Inflammatory macrophage treated with lipopolysaccharide for 1 hour (primary cell): ENCODE data around the gene MIER2.
"Not testable (repeated sequence)": the region's sequence is repeated elsewhere in the genome, so short reads cannot be mapped to it uniquely, and the experiment has no call there.

Source experiments
- DNase-seq, 2 donors: peaks; one replicate each; pipeline ENCODE4 v3.0.0-alpha.2; 2020 to 2022

The MIER2 gene

DNA sequence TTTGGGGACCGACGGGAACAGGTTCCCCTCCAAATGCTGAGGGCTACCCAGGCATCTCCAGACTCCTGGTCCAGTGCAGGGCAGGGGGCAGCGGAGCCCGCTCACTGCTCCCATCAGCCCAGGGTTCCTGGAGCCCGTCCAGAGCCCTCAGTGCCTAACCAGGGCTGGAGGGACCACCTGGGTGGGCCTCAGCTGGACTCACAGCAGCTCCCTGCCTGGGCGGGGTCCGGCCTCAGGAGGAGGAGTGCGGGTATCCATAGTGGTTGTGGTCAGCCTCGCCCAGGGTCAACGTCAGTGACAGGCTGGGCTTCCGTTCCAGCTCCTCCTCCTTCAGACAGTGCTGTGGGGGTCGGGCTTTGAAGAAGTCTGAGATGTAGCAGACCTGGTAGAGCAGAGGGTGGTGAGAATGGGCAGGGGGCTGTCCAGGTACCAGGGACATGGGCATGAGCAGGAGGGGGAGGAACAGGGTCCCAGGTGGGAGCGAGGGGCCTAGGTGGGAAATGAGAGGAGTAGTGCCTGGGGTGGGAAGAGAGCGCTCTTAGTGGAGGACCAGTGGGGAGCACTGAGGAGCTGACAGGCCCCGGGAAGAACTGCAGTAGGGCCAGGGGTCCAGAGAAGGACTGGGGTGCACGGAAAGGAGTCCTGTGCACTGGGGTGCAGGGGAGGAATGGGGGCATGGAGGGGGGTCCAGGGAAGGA, 63.3 kb downstream of the MIER2 start:
- DNase-seq, result no peak

GRCh38 chr19:280541-281009, 64.0 kb downstream of the MIER2 start:
- DNase-seq, result no peak

- no peak for DNase-seq
Observed at GRCh38 chr19:279656-280055, 64.9 kb downstream of the MIER2 start.

DNA sequence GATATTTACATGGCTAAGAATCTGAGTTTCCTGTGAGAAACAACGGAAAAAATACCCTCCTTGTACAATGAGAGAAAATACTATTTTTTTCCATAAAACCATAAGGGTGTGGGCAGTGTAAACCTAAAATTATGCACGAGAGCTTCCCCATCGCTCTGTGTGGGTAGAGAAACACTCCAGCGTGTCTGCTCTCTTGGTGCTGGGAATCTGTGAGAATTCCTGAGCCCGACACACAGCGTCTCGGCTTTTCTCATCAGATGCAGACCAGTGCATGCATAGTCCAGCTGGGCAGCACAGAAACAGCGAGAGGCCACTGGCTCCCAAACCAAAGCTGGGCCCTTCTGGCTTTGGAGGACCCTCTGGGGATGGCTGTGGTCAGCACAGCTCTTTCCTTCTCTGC, 65.4 kb downstream of the MIER2 start:
- no peak for DNase-seq

DNA sequence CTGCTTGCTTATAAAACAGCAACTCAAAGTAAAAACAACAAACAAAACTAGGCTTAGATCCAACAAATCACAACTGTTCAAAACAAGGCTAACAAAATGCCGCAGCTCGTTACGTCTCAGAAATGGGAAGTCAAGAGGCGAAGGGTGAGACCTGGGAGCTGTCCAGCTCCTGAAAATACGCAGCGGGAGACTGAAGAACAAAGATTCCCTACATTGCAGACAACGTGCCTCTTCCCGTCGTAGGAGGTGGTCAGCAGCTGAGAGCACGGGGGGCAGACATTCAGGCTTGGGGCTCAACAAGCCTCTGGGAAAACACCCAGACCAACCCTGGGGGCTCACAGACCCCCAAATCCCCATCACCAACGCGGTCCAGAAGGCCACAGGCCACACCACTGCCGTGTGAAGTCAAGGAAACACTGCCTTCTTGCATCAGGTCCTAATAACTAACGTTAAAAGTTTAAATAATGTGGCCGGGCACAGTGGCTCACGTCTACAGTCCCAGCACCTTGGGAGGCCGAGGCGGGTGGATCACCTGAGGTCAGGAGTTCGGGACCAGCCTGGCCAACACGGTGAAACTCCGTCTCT, 66.9 kb downstream of the MIER2 start:
- DNase-seq, result no peak

- no peak for DNase-seq
Observed at GRCh38 chr19:277131-277530, 67.5 kb downstream of the MIER2 start.

DNA sequence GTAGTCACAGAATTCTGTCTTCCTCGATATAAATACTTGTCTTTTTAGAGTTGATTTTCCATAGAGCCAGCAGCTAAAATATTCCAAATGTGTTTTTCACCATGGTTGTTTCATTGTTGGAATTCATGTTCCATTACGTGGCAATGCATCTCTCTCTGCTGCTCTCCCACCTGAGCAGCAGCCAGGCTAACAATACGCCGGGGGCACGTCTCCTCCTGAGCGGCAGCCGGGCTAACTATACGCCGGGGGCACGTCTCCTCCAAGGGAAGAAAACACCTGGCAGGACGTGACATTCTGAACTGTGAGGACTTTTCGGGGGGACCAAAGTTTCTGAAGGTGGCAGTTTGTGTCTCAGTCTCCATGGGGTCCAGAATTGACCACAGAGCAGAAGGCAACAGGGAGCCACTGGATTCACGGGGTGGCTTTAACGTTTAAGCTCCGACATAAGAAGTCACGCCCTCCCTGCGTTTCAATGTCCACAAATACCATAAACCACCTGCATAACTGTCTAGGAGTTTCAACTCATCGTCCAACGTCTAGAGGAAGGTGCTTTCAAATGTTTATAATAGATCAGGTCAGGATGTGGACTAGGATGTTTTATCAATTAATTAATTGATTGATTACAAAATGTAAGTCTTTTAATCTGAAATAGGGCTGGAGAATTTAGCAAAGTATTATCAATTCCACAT, 68.5 kb downstream of the MIER2 start:
- no peak for DNase-seq

DNA sequence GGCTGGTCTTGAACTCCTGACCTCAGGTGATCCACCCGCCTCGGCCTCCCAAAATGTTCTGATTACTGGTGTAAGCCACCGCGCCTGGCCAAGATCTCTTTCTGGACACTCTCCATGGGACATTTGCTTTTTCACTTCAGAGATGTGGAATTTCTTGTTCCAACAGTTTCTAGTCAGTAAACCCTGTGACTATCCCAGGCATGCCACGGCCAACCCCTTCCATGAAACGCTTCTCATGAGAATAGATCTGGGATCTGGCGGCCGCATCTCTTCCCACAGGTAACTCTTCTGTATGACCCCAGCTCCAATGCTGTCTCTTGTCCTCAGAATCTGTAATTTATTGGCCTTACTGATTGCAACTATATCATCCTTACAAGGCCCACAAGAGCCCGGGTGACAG, 69.6 kb downstream of the MIER2 start:
- no peak for DNase-seq

DNA sequence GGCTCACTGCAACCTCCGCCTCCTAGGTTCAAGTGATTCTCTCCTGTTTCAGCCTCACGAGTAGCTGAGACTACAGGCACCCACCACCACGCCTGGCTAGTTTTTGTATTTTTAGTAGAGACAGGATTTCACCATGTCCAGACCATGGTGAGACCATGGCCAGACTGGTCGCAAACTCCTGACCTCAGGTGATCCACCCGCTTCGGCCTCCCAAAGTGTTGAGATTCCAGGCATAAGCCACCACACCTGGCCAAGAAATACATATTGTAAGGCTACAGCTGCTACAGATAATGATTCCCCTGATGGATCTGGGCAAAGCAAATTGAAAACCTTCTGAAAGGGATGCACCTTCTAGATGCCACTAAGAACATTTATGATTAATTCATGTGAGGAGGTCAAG, 71.2 kb downstream of the MIER2 start:
- DNase-seq, result no peak

GRCh38 chr19:271856-272255, 72.7 kb downstream of the MIER2 start:
- DNase-seq, result no peak

DNA sequence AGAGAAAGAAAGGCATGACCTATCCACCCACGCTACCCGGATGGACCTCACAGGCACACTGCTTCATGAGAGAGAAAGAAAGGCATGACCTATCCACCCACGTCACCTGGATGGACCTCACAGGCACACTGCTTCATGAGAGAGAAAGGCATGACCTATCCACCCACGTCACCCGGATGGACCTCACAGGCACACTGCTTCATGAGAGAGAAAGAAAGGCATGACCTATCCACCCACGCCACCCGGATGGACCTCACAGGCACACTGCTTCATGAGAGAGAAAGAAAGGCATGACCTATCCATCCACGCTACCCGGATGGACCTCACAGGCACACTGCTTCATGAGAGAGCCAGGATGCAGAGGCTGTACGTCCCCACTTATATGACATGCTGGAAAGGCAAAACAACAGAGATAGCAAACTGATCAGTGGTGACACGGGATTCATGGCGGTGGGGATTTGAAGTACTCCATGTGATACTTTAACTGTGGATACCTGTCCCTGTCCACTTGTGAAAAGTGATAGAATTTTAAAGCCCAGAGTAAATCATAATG, 73.8 kb downstream of the MIER2 start:
- not testable (repeated sequence) for DNase-seq

GRCh38 chr19:269241-269640, 75.4 kb downstream of the MIER2 start:
- DNase-seq, result no peak

DNA sequence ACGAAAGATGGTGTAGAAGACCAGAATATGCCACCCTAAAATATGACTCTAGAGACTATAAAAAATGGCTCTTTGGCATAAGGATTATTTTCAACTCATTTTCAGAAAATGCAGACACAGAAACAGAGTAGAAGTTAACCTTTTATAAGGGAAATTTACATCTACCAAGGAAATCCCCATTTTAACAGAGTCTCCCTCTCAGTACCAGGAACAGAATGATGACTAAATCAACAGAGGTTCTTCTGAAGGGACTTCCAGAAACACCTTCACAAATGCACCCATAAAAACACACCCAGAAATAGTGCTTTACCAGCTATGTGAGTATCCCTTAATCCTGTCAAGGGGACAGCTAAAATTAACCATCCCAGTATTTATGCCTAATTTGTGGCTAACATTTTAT, 82.5 kb downstream of the MIER2 start:
- DNase-seq, result peak in 1 of 2 donors; percentile 30

DNA sequence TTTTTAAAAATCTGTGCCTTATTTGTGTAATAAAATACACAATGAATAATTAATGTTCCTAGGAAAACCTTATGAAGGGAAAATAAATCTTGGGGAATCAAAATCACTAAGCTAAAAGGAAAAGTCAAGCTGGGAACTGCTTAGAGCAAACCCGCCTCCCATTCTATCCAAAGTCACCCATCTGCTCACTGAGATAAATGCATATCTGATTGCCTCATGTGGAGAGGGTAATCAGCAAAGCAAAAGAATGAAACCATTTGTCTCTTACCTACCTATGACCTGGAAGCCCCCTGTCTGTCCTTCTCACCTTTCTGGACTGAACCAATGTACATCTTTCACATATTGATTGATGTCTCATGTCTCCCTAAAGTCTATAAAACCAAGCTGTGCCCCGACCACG, 87.8 kb downstream of the MIER2 start:
- not testable (repeated sequence) for DNase-seq
